ENCODE data around the gene ATXN3.

GRCh38 chr14:92049781-92050180 lies 56.6 kb downstream of the ATXN3 start:
- TF ChIP-seq GABPB1 (CRISPR knock-in tag; IDR thresholded peaks at IDR 0.05): no peak
- no peak for TF ChIP-seq SP1 (CRISPR knock-in tag; conservative IDR thresholded peaks at IDR 0.05)
- no peak for TF ChIP-seq CTCF (IDR thresholded peaks at IDR 0.05)
- TF ChIP-seq JUN (CRISPR knock-in tag; IDR thresholded peaks at IDR 0.05): no peak
- no peak for TF ChIP-seq TEAD4 (CRISPR knock-in tag; IDR thresholded peaks at IDR 0.05)
- TF ChIP-seq ZNF512 (CRISPR knock-in tag; IDR thresholded peaks at IDR 0.05; ENCODE audit: borderline replicate concordance): no peak
- TF ChIP-seq KAT7 (CRISPR knock-in tag; IDR thresholded peaks at IDR 0.05; ENCODE audit: borderline replicate concordance): no peak
- TF ChIP-seq NR3C1 (CRISPR knock-in tag; conservative IDR thresholded peaks at IDR 0.05; ENCODE audit: low read depth): no peak
- TF ChIP-seq FOXP1 (CRISPR knock-in tag; IDR thresholded peaks at IDR 0.05; ENCODE audit: borderline replicate concordance): no peak
- no peak for TF ChIP-seq CBFB (CRISPR knock-in tag; IDR thresholded peaks at IDR 0.05; ENCODE audit: low read depth)
- TF ChIP-seq E2F4 (CRISPR knock-in tag; IDR thresholded peaks at IDR 0.05; ENCODE audit: borderline replicate concordance, low read depth): no peak
